ENCODE measurements around the gene NLK.
A peak's percentile ranks its signal among the peaks of the same experiment; 100 is the strongest.
"Not testable (repeated sequence)": the region's sequence is repeated elsewhere in the genome, so short reads cannot be mapped to it uniquely, and the experiment has no call there.

The NLK gene

GRCh38 chr17:28042657-28042720 lies at the start of gene NLK:
Gene NLK, plus strand, starts transcription at chr17:28042677. Its CDS starts 197 bp downstream, at chr17:28042874.
- DNase-seq: no peak

- DNase-seq: no peak
Measured at GRCh38 chr17:27993161-27993695, 49.2 kb upstream of the NLK start.

- no peak for DNase-seq
Measured at GRCh38 chr17:27993723-27994310, 48.7 kb upstream of the NLK start.

- no peak for DNase-seq
Measured at GRCh38 chr17:27994586-27994985, 47.9 kb upstream of the NLK start.

GRCh38 chr17:27995554-27995953 lies 46.9 kb upstream of the NLK start:
- no peak for DNase-seq

GRCh38 chr17:27996202-27997043 lies 46.1 kb upstream of the NLK start:
- peak; percentile 100 for DNase-seq

GRCh38 chr17:27997044-27997401 lies 45.5 kb upstream of the NLK start:
- DNase-seq: no peak

- DNase-seq: no peak
Measured at GRCh38 chr17:27997522-27997921, 45.0 kb upstream of the NLK start.

GRCh38 chr17:28001149-28001548 lies 41.3 kb upstream of the NLK start:
- DNase-seq: no peak

- no peak for DNase-seq
Measured at GRCh38 chr17:28004344-28004743, 38.1 kb upstream of the NLK start.

- not testable (repeated sequence) for DNase-seq
Measured at GRCh38 chr17:28007925-28008324, 34.6 kb upstream of the NLK start.

GRCh38 chr17:28008513-28008912 lies 34.0 kb upstream of the NLK start:
- DNase-seq: no peak

GRCh38 chr17:28010406-28010805 lies 32.1 kb upstream of the NLK start:
- DNase-seq: no peak

GRCh38 chr17:28018439-28019070 lies 23.9 kb upstream of the NLK start:
- DNase-seq: no peak

GRCh38 chr17:28020515-28020914 lies 22.0 kb upstream of the NLK start:
- no peak for DNase-seq

GRCh38 chr17:28029044-28029443 lies 13.4 kb upstream of the NLK start:
- no peak for DNase-seq

- no peak for DNase-seq
Measured at GRCh38 chr17:28030386-28030785, 12.1 kb upstream of the NLK start.

GRCh38 chr17:28031174-28031573 lies 11.3 kb upstream of the NLK start:
- no peak for DNase-seq

GRCh38 chr17:28033972-28034714 lies 8.3 kb upstream of the NLK start:
- no peak for DNase-seq

- not testable (repeated sequence) for DNase-seq
Measured at GRCh38 chr17:28035452-28035851, 7.0 kb upstream of the NLK start.

GRCh38 chr17:28035884-28036283 lies 6.6 kb upstream of the NLK start:
- DNase-seq: not testable (repeated sequence)

- no peak for DNase-seq
Measured at GRCh38 chr17:28038802-28039201, 3.7 kb upstream of the NLK start.

- DNase-seq: no peak
Measured at GRCh38 chr17:28039251-28039650, 3.2 kb upstream of the NLK start.

- no peak for DNase-seq
Measured at GRCh38 chr17:28040406-28040805, 2.1 kb upstream of the NLK start.
